GM19452 (cell line): Measurements from ENCODE around the gene GPR141.
A peak's percentile ranks its signal among the peaks of the same experiment; 100 is the strongest.

Experiments used
- ATAC-seq: cut with Tn5 transposase; IDR thresholded peaks from one replicate; pipeline ENCODE4 v1.9.1; 2021; ENCODE audit not compliant: unreplicated experiment

Gene GPR141

GRCh38 chr7:37683246-37684120 is at the start of gene GPR141:
GPR141 (plus strand) TSS chr7:37683766; CDS start chr7:37740394, 56,628 bp downstream.
- ATAC-seq, result peak; percentile 89

DNA sequence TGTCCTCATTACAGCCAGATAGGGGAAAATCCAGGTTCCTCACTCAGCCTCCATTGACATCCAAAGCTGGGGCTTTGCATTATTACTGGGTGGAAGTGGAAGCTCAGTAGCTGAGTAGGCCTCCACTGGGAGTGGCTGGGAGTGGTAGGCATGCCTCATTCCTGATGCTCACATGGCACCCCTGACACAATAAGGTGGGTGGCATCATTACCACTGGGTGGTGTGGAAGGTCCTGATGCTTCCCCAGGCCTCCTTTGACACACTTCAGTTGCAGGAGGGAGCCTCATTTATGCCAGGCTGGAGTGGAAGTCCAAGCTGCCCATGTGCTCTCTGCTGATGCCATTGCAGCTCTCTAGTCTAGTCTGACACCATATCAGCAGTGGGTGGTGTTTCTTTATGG is 48.2 kb upstream of the GPR141 start:
- ATAC-seq, result no peak

GRCh38 chr7:37642028-37642540 is 41.5 kb upstream of the GPR141 start:
- no peak for ATAC-seq

DNA sequence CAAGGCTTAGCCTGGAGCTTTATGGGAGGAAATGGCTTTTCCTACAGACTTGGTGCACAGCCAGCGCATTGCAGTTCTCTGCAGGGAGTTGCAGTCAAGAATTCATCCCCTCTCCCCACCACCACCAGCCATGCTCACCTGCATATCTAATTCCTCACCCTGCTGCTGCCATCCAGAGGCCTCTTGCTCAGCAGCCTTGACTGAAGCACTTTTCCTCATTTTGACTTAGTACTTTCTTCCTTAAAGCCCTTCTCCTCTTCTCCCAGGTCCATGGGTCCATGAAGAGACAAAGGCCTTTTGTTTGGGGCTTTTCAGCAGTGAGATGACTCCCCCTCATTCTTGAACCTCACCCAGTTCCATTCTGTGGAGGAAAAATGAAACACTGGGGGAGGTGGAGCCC is 39.7 kb upstream of the GPR141 start:
- ATAC-seq, result no peak

- no peak for ATAC-seq
Observed at GRCh38 chr7:37645282-37646050, 38.1 kb upstream of the GPR141 start.

DNA sequence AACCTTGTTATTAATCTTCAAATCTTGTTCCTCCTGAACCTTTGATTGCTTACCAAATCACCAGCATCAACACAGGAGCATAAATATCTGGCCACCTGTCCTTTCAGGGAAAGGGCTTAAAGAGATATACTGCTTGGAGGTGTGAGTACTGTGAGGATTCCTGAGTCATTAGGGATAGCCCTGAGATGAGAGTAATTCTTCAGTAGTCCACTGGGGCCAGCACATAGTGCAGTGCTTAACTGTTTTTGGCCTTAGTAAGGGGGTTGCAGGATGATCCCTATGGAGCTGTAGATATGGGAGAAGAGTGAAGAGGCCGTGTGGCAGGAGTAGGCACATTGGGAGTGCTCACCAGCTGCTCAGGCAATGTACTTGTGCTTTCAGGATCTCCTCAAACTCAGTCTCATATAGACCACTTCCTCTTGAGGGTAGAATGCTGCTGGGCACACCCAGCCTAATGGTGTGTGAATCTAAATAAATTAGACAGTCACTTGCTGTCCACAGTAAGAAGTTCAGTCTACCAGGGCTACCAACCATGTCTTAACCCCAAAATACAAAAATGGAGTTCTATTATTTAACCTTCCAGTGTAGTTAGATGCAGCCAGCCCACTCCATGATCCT is 26.5 kb upstream of the GPR141 start:
- ATAC-seq, result peak; percentile 93

DNA sequence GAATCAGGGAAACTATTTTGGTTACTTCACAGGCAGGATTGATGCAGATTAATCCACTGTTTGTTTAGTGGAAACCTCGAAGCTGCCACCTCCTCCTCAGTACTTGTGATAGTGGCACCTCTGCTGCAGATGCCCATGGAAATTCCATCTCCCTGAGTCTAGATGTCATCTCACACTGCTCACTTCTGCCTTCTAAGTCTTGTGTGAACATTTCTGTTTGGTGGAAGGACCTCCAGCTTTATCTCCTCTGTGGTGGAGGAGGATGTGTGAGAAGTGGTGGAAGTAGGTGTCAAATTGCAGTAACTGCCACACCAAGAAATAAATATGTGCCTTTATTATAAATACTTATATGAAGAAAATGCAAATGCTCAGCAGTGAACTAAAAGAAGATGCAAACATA is 25.8 kb upstream of the GPR141 start:
- no peak for ATAC-seq

DNA sequence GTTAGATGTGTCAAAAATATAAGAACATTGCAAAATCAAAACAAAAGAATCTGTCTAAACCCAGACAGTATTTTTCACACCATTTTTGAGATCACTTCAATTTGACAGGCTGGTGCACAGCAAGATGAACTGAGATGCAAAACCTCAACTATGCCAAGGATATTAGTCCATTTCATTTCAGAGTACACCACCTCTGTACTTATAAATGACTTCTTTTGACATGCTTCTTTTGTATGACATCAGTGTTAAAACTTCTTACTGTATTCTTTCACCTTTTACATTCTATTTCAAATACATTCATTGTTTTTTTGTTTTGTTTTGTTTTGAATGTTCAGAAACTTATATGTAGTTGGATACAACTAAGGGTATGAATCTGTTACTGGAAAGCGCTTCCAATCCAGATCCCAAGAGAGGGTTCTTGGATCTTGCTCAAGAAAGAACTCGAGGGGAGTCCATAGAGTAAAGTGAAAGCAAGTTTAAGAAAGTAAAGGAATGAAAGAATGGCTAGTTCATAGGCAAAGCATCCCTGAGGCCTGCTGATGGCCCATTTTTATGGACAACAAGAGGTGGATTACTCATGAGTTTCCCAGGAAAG is 23.5 kb upstream of the GPR141 start:
- no peak for ATAC-seq

GRCh38 chr7:37660614-37661013 is 23.0 kb upstream of the GPR141 start:
- ATAC-seq, result no peak

- no peak for ATAC-seq
Observed at GRCh38 chr7:37663693-37664092, 19.9 kb upstream of the GPR141 start.

- ATAC-seq, result no peak
Observed at GRCh38 chr7:37665352-37666022, 18.1 kb upstream of the GPR141 start.

GRCh38 chr7:37666026-37666799 is 17.4 kb upstream of the GPR141 start:
- no peak for ATAC-seq

DNA sequence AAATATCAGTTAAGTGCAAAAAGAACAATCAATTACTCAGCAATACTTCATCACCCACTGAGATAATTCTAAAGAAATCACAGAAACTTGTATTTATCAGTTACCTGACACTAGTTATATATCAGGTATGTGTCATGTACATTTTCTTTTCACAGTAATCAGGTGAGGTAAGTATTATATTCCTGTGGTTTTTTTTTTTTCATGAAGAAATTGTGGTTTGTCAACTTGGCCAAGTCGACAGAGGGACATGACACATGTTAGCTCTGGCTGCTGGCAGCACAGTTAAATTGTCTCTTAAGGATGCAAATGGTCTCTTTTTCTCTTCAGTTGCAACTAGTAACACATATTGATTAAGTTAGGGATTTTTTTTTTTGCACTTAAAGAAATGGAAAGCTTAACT is 13.7 kb upstream of the GPR141 start:
- ATAC-seq, result no peak

DNA sequence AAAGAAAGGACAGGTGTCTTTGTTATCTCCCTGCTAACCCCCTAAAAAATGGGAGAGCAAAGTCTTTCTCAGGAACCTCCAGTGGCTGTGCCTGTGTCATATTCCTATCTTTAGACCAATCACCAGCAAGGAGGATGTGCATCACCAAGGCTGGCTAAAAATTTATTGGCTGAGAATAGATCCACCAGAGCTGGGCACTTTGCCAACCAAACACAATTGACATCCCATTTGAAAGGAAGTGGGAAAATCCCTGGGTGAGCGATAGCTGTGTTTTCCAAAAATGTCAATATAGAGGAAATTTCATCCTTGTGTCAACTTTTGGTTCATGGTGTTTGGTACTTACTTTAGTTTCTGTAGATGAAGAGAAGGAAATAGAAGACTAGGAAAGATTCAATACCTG is 13.1 kb upstream of the GPR141 start:
- no peak for ATAC-seq

DNA sequence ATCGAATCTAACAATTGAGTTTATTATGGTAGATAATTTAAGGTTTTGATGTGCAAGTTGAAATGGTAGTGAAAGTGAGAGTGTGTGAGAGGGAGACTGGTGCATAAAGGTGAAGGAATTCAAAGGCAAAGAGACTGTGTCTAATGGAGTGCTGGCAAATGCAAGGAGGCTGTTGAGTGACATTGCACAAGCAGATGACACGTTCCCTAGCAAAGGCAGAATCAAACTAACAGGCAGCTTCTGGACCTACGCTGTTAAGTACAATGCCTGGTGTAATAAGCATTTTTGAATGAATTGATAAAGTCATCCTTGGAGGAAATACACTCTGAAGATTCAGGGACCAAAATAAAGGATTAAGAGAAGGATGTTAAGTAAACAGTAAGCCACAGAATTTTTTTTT is 11.7 kb upstream of the GPR141 start:
- ATAC-seq, result no peak

- ATAC-seq, result no peak
Observed at GRCh38 chr7:37672926-37673325, 10.6 kb upstream of the GPR141 start.

- ATAC-seq, result no peak
Observed at GRCh38 chr7:37673523-37673922, 10.0 kb upstream of the GPR141 start.

- no peak for ATAC-seq
Observed at GRCh38 chr7:37674531-37674930, 9.0 kb upstream of the GPR141 start.

DNA sequence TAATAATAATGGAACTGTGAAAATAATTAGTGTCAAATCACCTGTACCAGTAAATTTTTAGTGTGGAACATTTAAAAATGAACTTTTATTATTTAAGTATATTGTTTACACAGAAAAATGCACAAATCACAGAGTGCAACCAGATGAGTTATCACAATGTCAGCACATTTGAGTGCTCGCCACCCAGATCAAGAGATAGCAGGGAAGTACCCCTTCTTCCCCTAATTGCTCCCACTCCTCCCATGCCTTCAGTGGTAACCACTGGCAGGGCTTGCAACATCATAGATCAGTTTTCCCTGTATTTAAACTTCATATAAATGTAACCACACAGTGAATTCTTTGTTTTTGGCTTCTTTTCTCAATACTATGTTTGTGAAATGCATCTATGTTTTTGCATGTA is 7.8 kb upstream of the GPR141 start:
- no peak for ATAC-seq

DNA sequence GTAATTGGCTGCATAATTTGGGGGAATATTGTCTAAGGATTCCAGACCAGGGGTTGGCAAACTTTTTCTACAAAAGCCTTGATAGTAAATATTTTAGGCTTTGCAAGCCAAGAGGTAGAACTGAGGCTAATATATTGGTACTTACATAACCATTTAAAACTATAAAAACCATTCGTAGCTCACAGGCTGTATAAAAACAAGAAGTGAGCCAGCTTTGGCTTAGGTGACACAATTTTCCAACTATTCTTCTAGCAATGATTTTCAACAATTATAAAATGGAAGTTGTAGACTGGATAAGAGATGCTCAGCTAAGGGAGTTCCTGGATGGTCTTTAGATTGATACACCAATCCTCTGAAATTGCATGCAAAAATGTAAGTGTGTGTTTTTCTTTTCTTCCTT is 1.4 kb downstream of the GPR141 start:
- ATAC-seq, result no peak
